SJCRH30 (cell line): ENCODE measurements around the gene AGBL1. TPM values are rescaled to one million over a fixed set of nuclear protein-coding genes. Genes with fewer than 3 reads are reported as not detected.

Experiments used
- DNase-seq, 2 experiments: peaks; one replicate each; pipeline ENCODE4 v3.0.0-alpha.2; 2015 to 2020
- H3K27ac ChIP-seq: fragments of 250-450 bp; sonication (Bioruptor Pico); 2 replicates; pipeline ENCODE4 v1.5.1; 2020; ENCODE audit warnings: mild to moderate bottlenecking, moderate library complexity
- H3K27me3 ChIP-seq: fragments of 250-450 bp; sonication (Bioruptor Pico); 2 replicates; pipeline ENCODE4 v1.5.1; 2020; ENCODE audit warnings: mild to moderate bottlenecking, moderate library complexity
- H3K36me3 ChIP-seq: fragments of 250-450 bp; sonication (Bioruptor Pico); 2 replicates; pipeline ENCODE4 v1.5.1; 2020; ENCODE audit warnings: mild to moderate bottlenecking, moderate library complexity
- H3K4me1 ChIP-seq: fragments of 250-450 bp; sonication (Bioruptor Pico); 2 replicates; pipeline ENCODE4 v1.5.1; 2020; ENCODE audit warnings: mild to moderate bottlenecking, moderate library complexity
- H3K4me3 ChIP-seq: fragments of 250-450 bp; sonication (Bioruptor Pico); 2 replicates; pipeline ENCODE4 v1.5.1; 2020; ENCODE audit warnings: mild to moderate bottlenecking, moderate library complexity
- H3K9me3 ChIP-seq: fragments of 250-450 bp; sonication (Bioruptor Pico); replicated peaks from 2 replicates; pipeline ENCODE4 v1.5.1; 2020; ENCODE audit warnings: mild to moderate bottlenecking, moderate library complexity
- total RNA-seq: library from RNA; depleted of rRNA; stranded (reverse); fragments of >200 nt; shearing (Covaris generic); gene quantifications from 2 replicates; pipeline ENCODE4 v1.2.3, GENCODE V29; 2014

Gene AGBL1
- total RNA-seq, 1 experiment from 2014 or later, result not detected

DNA sequence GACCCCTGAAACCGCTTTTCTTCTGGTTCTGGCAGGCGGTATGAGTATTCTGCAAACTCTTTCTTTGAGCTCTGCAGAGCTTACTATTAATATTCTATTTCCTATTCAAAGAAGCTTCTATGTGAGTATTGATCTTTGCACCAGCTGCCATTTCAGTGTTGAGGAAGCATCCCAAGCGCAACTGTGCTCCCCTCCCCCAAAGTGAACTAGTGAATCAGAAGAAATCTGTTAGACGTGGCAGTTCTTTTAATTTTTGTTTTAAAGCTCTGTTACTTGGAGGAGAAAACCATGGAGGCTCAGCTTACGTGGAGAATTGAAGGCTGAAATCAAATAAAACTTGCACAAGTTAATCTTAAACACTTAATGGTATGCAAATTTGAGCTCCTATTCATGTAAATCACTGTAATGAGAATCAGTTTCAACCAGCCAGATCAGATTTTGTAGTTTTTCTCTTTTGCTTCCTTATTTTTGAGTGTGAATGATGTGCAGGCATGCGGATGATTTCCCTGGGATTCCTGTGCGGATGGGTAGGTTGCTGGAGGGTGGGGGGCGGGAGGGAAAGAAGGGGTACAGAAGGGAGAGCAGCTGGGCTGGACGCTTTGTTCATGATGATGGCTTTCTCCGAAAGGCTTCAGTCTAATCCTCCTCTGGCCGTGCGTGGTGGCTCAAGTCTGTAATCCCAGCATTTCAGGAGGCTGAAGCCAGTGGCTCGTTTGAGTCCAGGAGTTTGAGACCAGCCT lies 16.1 kb upstream of the AGBL1 start:
- H3K4me3 ChIP-seq, result no peak overlapping the region
- no peaks in the 10 kb centered on the region for H3K36me3 ChIP-seq
- H3K27me3 ChIP-seq, result peaks cover 3% of the 10 kb centered on the region; the same call in 1 of the 2 replicates
- no peaks in the 10 kb centered on the region for H3K4me1 ChIP-seq
- H3K9me3 ChIP-seq, result no peaks in the 10 kb centered on the region
- no peak for DNase-seq
- no peak overlapping the region for H3K27ac ChIP-seq

DNA sequence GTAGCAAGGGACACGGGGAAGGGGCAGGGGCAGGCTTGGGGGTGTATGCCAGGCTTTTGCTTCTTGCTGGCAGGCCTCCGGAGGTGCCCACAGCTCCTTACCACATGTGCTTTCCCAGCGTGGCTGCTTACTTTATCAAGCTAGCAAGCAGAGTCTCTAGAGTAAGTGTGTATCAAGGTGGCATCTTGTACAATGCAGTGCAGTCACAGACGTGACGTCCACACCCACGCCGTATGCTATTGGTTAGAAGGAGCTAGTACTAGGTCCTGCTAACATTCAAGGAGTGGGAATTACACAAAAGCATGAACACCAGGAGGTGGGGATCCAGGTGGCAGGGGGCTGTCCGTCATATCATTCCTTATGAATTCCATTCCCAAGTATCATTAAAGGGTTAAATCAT lies 15.3 kb upstream of the AGBL1 start:
- Histone ChIP-seq H3K27ac (no peak overlapping the region), H3K27me3 (peaks cover 3% of the 10 kb centered on the region; the same call in 1 of the 2 replicates), H3K9me3 (no peaks in the 10 kb centered on the region), H3K36me3 (no peaks in the 10 kb centered on the region), H3K4me3 (no peak overlapping the region), H3K4me1 (no peaks in the 10 kb centered on the region)
- no peak for DNase-seq

DNA sequence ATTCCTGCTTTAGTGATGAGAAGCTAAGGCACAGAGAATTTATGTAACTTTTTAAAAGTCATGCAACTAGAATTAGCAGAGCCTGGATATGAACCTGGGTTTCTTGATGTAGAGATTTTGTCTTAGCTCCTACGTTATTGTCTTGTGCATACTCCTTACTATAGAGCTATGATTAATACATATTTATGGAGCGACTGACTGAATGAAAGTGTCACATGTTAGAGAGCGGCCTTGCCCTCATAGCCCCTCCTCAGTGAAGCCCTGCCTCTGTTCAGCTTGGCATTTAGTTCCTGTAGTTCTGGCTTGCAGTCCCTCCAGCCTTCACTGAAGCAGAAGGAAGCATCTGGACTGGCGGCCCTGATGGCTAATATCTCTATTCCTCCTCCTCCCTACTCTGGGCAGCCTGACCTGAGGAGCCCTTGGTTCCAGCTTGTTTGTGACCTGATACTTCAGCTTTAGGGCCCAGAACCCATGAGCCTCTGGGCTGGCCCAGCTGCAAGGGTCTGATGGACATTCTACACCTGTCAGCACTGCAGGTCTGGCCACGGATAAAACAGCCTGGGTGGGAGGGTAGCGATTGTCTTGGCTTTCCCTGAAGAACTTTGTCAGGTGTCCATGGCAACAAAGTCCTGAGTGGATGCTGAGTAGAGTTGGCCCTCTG lies 13.4 kb upstream of the AGBL1 start:
- no peak for DNase-seq
- no peak overlapping the region for H3K27ac ChIP-seq
- H3K36me3 ChIP-seq, result no peaks in the 10 kb centered on the region
- H3K4me1 ChIP-seq, result no peaks in the 10 kb centered on the region
- 0 out of 2 replicates have a peak, but pooled peaks cover 3% of the 10 kb centered on the region for H3K27me3 ChIP-seq
- H3K9me3 ChIP-seq, result no peaks in the 10 kb centered on the region
- no peak overlapping the region for H3K4me3 ChIP-seq

DNA sequence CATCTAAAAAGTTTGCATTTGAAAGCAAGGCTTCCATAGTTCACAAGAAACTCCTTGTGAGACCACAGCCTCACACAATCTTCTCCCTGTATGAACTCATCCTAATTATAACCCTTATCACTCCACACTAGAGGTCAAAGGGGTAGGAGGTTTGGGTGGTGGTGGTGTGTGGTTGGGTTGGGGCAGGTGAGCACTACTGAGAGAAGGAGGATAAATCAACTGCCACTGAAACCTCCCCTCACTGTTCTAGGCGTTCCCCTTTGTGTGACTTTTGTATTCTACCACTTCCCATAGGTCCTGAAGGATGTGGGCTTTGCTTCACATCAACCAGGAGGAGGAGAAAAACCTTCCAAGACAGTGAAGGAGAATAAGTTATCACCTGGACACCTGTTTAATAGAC lies 6.4 kb upstream of the AGBL1 start:
- Histone ChIP-seq H3K36me3 (no peaks in the 10 kb centered on the region), H3K9me3 (no peaks in the 10 kb centered on the region), H3K27ac (no peak overlapping the region), H3K4me3 (no peak overlapping the region), H3K4me1 (no peaks in the 10 kb centered on the region), H3K27me3 (peaks cover 4% of the 10 kb centered on the region; the same call in 1 of the 2 replicates)
- DNase-seq, result no peak

DNA sequence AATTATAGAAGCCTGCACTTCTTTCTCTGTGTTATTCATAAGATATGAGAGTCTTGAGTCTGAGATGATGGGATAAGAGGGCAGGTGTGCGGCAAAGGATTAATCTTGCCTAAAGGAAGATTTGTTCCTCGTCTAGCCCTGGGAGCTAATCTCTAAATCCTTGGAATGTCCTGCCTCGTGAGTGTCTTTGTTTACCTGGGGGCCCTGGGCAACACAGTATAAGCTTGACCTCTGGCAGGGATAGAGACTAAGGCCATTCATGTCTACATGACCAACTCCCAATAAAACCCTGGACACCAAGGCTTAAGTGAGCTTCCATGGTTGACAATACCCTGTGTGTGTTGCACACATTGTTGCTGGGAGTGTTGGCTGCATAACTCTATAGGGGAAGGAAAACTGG lies 3.2 kb upstream of the AGBL1 start:
- Histone ChIP-seq H3K36me3 (no peaks in the 10 kb centered on the region), H3K9me3 (no peaks in the 10 kb centered on the region), H3K4me1 (no peaks in the 10 kb centered on the region), H3K27me3 (peaks cover 4% of the 10 kb centered on the region; the same call in 1 of the 2 replicates), H3K27ac (no peak overlapping the region), H3K4me3 (no peak overlapping the region)
- no peak for DNase-seq

DNA sequence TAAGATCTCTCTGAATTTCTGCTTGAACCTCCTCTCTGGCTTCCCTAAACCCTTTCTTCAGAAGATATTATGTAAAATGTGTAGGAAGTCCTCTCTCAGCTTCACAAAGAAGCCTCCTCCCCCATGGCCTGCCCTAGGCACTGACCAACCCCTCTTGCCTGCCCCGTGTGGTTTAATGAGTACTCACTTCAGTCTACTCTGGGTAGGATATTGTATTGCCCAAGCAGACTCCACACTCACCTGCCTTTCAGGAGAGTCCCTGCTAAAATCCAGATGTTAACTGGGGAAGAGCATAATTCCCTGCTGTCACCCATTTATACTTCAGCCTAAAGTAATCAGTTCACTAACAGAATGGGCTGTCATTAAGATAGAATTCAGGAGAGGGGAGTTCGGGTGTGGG lies 2.6 kb upstream of the AGBL1 start:
- DNase-seq, result no peak
- Histone ChIP-seq H3K4me1 (no peaks in the 10 kb centered on the region), H3K9me3 (no peaks in the 10 kb centered on the region), H3K4me3 (no peak overlapping the region), H3K27me3 (peaks cover 4% of the 10 kb centered on the region; the same call in 1 of the 2 replicates), H3K27ac (no peak overlapping the region), H3K36me3 (no peaks in the 10 kb centered on the region)

DNA sequence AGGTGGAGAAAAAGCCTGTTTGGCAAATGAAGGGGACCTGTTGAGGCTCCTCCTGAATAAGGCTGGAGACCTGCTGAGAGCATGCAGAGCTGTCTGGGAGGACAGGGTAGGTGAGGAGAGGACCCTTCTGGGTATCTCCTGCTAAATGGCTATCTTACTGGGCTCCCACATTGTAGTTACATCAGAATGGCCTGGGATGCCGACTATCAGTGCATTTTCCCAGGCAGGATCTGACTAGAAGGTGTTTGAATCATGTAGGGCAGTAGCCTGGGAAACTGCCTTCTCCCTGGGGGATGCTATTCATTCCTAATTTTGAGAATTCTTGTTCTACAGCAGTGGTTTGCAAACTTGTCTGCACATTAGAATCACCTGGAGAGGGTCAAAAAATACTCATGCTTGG lies 631 bp downstream of the AGBL1 start:
- no peaks in the 10 kb centered on the region for H3K9me3 ChIP-seq
- no peak overlapping the region for H3K4me3 ChIP-seq
- H3K27me3 ChIP-seq, result no peaks in the 10 kb centered on the region
- no peak for DNase-seq
- no peak overlapping the region for H3K27ac ChIP-seq
- H3K36me3 ChIP-seq, result no peaks in the 10 kb centered on the region
- H3K4me1 ChIP-seq, result no peaks in the 10 kb centered on the region

DNA sequence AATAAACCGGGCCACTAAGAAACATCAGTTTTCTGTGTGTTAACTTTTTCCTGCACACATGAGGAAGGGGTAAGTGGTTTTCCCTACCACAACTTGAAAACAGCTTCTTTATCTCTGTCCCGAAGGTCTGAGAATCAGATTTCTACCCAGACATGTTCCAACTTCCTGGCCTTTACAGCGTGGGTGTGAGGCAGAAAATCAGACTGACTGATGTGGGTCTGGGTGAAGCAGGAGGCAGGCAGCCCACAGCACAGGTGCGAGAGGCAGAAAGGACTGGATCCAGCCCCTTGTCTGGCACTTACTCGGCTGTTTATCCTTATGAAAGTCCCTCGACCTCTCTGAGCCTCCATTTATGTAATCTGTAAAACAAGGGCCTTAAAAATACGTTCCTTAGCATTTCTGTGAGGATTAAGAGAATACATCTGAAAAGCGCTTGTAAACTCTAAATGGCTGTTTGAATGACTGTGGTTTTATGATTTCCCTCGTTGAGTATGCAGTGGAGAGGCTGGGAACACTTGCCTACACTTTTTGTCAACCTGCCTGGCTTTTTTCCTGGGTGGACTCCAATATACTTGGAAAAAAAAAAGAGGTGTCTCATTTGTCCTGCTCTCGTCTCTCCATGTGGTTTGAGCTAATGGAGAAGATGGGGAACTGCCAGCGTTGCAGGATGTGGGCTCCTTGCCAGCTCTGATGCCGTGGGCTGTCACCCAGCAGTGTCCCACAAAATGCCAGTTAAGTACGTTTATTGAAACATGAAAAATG lies 3.1 kb downstream of the AGBL1 start:
- Histone ChIP-seq H3K4me1 (no peaks in the 10 kb centered on the region), H3K9me3 (no peaks in the 10 kb centered on the region), H3K27ac (no peak overlapping the region), H3K36me3 (no peaks in the 10 kb centered on the region), H3K4me3 (no peak overlapping the region), H3K27me3 (no peaks in the 10 kb centered on the region)
- no peak for DNase-seq

DNA sequence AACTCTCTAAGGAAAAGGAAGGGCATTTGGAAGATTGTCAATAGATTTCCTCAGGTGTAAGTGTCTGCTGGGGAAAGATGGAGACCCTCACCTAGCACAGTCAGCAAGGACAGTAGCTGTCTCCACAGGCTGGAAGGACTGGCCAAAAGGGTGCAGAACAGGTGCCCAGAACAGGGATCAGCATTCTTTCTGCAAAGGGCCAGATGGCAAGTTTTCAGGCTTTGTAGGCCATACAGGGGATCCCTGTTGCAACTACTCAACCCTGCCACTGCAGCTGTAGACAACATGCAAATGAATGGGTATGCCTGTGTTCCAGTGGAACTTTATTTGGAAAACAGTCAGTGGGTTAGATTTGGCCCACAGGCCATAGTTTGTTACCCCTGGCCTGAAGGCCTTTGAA lies 8.1 kb downstream of the AGBL1 start:
- H3K27ac ChIP-seq, result no peak overlapping the region
- no peaks in the 10 kb centered on the region for H3K27me3 ChIP-seq
- H3K4me3 ChIP-seq, result no peak overlapping the region
- no peak for DNase-seq
- H3K36me3 ChIP-seq, result no peaks in the 10 kb centered on the region
- H3K4me1 ChIP-seq, result no peaks in the 10 kb centered on the region
- no peaks in the 10 kb centered on the region for H3K9me3 ChIP-seq

DNA sequence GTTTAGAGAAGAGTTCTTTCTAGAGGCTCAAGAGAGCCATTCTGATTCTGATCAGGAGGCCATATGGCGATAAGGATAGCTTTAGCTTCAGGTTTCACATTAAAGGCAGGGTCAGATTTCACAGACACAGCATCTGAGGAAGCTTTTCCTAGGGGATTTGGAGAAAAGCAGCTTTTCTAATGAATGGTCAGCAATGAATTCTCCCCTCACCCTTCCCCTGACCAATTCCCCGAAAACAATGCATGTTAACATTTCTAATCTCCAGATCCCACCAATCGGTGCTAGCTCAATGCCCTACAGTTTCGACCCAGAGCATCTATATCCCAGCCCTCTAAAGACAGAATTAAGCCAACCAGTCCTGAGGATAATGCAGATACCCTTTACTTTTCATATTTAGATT lies 9.8 kb downstream of the AGBL1 start:
- Histone ChIP-seq H3K4me1 (no peaks in the 10 kb centered on the region), H3K9me3 (no peaks in the 10 kb centered on the region), H3K27ac (no peak overlapping the region)

DNA sequence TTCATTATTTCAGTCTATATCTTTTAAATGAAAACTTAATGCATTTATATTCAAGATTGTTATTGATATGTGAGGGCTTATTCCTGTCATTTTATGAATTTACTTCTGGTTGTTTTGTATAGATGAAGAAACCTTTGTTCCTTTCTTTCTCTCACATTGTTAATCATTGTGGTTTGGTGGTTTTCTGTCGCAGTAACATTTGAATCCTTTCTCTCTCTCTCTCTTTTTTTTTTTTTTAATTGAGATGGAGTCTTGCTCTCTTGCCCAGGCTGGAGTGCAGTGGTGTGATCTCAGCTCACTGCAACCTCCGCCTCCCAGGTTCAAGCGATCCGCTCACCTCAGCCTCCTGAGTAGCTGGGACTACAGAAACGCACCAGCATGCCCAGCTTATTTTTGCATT lies 22.1 kb downstream of the AGBL1 start:
- Histone ChIP-seq H3K27ac (no peak overlapping the region), H3K9me3 (no peaks in the 10 kb centered on the region), H3K4me1 (no peaks in the 10 kb centered on the region), H3K4me3 (no peak overlapping the region), H3K36me3 (no peaks in the 10 kb centered on the region), H3K27me3 (no peaks in the 10 kb centered on the region)
- no peak for DNase-seq

More for the DNA sequence above, 9.8 kb downstream of the AGBL1 start:
- DNase-seq, result no peak
- no peaks in the 10 kb centered on the region for H3K36me3 ChIP-seq
- H3K4me3 ChIP-seq, result no peak overlapping the region
- no peaks in the 10 kb centered on the region for H3K27me3 ChIP-seq

DNA sequence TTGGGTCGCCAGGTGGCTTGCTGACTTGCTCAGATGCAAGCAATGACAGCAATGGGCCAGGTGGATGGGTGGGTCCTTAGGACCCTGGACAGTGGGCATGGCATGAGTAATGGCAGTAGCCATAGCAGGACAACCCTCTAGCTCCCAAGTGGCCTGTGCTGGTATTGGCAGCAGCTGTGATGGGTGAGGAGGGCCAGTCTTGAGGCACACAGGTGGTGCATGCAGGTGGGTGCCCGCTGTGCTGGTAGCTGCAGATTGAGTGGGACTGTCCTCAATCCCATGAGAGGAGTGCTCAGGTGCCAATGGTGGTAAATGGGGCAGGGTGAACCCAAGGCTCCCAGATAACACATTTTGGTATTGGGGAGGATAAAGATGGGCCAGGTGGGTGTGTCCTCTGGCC lies 24.2 kb downstream of the AGBL1 start:
- Histone ChIP-seq H3K36me3 (no peaks in the 10 kb centered on the region), H3K9me3 (no peaks in the 10 kb centered on the region), H3K4me1 (no peaks in the 10 kb centered on the region), H3K27ac (no peak overlapping the region), H3K27me3 (no peaks in the 10 kb centered on the region), H3K4me3 (no peak overlapping the region)
- DNase-seq, result no peak

DNA sequence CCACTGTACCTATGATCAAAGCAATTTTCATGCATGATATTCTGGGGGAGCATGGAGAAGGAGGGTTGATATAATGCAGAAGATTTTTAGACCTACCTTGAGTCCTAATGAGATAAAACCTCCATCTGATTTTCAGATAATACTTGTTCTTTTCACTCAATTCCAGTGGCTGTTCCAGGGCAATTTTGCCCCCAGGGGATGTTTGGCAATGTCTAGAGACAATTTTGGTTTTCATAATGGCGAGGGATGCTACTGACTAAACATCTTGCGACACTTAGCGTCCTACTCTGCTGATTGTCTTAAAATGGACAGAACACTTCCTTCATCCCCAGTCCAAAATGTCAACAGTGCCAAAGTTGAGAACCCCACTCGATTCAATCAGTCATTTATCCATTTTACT lies 26.6 kb downstream of the AGBL1 start:
- H3K4me3 ChIP-seq, result no peak overlapping the region
- no peak overlapping the region for H3K27ac ChIP-seq
- DNase-seq, result no peak
- H3K9me3 ChIP-seq, result no peaks in the 10 kb centered on the region
- no peaks in the 10 kb centered on the region for H3K4me1 ChIP-seq
- H3K27me3 ChIP-seq, result no peaks in the 10 kb centered on the region
- no peaks in the 10 kb centered on the region for H3K36me3 ChIP-seq

DNA sequence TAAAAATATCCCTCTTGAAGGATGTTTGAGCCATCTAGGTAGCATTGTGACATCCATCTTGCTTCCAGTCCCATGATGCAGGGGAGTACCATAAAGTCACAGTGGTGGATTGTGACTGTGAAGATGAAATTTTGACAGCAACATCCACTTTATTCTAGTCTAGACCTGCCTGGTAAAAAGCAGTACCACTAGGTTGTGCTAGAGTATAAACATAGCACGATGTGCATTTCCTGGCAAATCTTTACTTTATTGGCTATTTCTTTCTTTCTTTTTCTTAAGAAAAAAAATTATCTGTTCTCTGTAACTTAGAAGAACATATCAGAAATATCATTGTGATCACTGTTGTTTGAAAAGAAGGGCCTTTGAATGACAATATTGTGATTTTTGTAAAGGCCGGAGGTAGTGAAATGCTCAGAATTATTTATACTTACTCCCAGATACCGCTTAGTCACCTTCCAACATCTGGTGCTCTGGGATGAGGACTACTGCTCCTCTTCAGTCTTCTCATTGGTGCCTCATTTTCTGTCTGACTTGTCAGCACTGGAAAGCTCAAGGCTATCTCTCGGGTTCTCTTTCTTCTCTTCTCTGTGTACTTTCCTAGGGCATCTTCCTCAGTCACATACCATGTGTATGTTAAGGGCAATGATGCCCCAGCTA lies 35.6 kb downstream of the AGBL1 start:
- H3K27ac ChIP-seq, result no peak overlapping the region
- H3K4me1 ChIP-seq, result no peaks in the 10 kb centered on the region
- DNase-seq, result no peak
- H3K4me3 ChIP-seq, result no peak overlapping the region
- H3K36me3 ChIP-seq, result no peaks in the 10 kb centered on the region
- no peaks in the 10 kb centered on the region for H3K27me3 ChIP-seq
- no peaks in the 10 kb centered on the region for H3K9me3 ChIP-seq
